ENCODE measurements around the gene PTPN22.

The PTPN22 gene

GRCh38 chr1:113875714-113876113 is 4.2 kb upstream of the PTPN22 start:
- Histone ChIP-seq H3K23ac (ENCODE audit: low read depth, low read length, poor library complexity) (no peak overlapping the region), H3K4ac (ENCODE audit: low read length) (no peak overlapping the region), H3K14ac (ENCODE audit: low read length) (no peak overlapping the region), H3K18ac (ENCODE audit: low read length) (no peak overlapping the region), H3K9ac (ENCODE audit: low read depth, low read length, poor library complexity) (no peak overlapping the region), H3K36me3 (replicated peaks in 1 of 2; ENCODE audit: control insufficient read depth in 2 of 2, insufficient read depth in 2 of 2, low read length in 2 of 2) (no peaks in the 10 kb centered on the region), H3K4me3 (ENCODE audit: low read length in 2 of 2) (no peak overlapping the region), H3K27me3 (ENCODE audit: control insufficient read depth in 3 of 3, insufficient read depth in 3 of 3, low read depth in 1 of 3, low read length in 3 of 3) (peaks cover 0 to 16% (median 0%) of the 10 kb centered on the region in 3 experiments), H4K91ac (ENCODE audit: low read depth, low read length, poor library complexity) (no peak overlapping the region), H2AFZ (ENCODE audit: low read length) (no peak overlapping the region), H3K9me3 (replicated peaks in 1 of 2; ENCODE audit: control insufficient read depth in 2 of 2, insufficient read depth in 1 of 2, low read depth in 1 of 2, low read length in 2 of 2) (no peaks in the 10 kb centered on the region), H2BK12ac (ENCODE audit: low read length) (no peak overlapping the region), H3K79me1 (ENCODE audit: low read depth, low read length) (no peaks in the 10 kb centered on the region), H2BK5ac (ENCODE audit: low read length) (no peak overlapping the region), H3K4me1 (ENCODE audit: control insufficient read depth in 2 of 2, insufficient read depth in 1 of 2, low read depth in 1 of 2, low read length in 2 of 2) (no peaks in the 10 kb centered on the region), H2BK15ac (ENCODE audit: low read length) (no peak overlapping the region), H4K8ac (ENCODE audit: low read depth, low read length) (no peak overlapping the region), H2AK5ac (ENCODE audit: low read depth, low read length) (no peak overlapping the region), H3K27ac (replicated peaks; ENCODE audit: low read length) (no peak overlapping the region), H3K4me2 (ENCODE audit: insufficient read depth, low read length, poor library complexity, severe bottlenecking) (no peak overlapping the region), H2BK120ac (ENCODE audit: low read depth, low read length) (no peak overlapping the region)
- DNase-seq (ENCODE audit: low spot score): no peak
- no CpG with 5 or more reads among the region's 2 CpGs for WGBS, 2 donors (ENCODE audit: extremely low coverage in 2 of 2, insufficient read length in 2 of 2, insufficient replicate concordance in 1 of 2)

- H2BK12ac ChIP-seq (ENCODE audit: low read length): no peak overlapping the region
- H3K4ac ChIP-seq (ENCODE audit: low read length): no peak overlapping the region
- H2BK5ac ChIP-seq (ENCODE audit: low read length): no peak overlapping the region
- no peak overlapping the region for H3K23ac ChIP-seq (ENCODE audit: low read depth, low read length, poor library complexity)
- no peak overlapping the region for H2BK15ac ChIP-seq (ENCODE audit: low read length)
- no peak overlapping the region for H3K18ac ChIP-seq (ENCODE audit: low read length)
- H2AK5ac ChIP-seq (ENCODE audit: low read depth, low read length): no peak overlapping the region
- no peaks in the 10 kb centered on the region for H3K4me1 ChIP-seq (ENCODE audit: control insufficient read depth in 2 of 2, insufficient read depth in 1 of 2, low read depth in 1 of 2, low read length in 2 of 2)
- H3K9me3 ChIP-seq (replicated peaks in 1 of 2; ENCODE audit: control insufficient read depth in 2 of 2, insufficient read depth in 1 of 2, low read depth in 1 of 2, low read length in 2 of 2): no peaks in the 10 kb centered on the region
- no peak overlapping the region for H3K4me3 ChIP-seq (ENCODE audit: low read length in 2 of 2)
- H3K79me1 ChIP-seq (ENCODE audit: low read depth, low read length): no peaks in the 10 kb centered on the region
- no peak for DNase-seq (ENCODE audit: low spot score)
- no peak overlapping the region for H4K8ac ChIP-seq (ENCODE audit: low read depth, low read length)
- no peak overlapping the region for H2BK120ac ChIP-seq (ENCODE audit: low read depth, low read length)
- no peak overlapping the region for H3K14ac ChIP-seq (ENCODE audit: low read length)
- H3K36me3 ChIP-seq (replicated peaks in 1 of 2; ENCODE audit: control insufficient read depth in 2 of 2, insufficient read depth in 2 of 2, low read length in 2 of 2): no peaks in the 10 kb centered on the region
- H3K27ac ChIP-seq (replicated peaks; ENCODE audit: low read length): no peak overlapping the region
- WGBS, 2 donors (ENCODE audit: extremely low coverage in 2 of 2, insufficient read length in 2 of 2, insufficient replicate concordance in 1 of 2): no CpG with 5 or more reads among the region's 1 CpG
- no peak overlapping the region for H3K4me2 ChIP-seq (ENCODE audit: insufficient read depth, low read length, poor library complexity, severe bottlenecking)
- peaks cover 0 to 16% (median 0%) of the 10 kb centered on the region in 3 experiments for H3K27me3 ChIP-seq (ENCODE audit: control insufficient read depth in 3 of 3, insufficient read depth in 3 of 3, low read depth in 1 of 3, low read length in 3 of 3)
- no peak overlapping the region for H4K91ac ChIP-seq (ENCODE audit: low read depth, low read length, poor library complexity)
- H3K9ac ChIP-seq (ENCODE audit: low read depth, low read length, poor library complexity): no peak overlapping the region
- no peak overlapping the region for H2AFZ ChIP-seq (ENCODE audit: low read length)
These were observed 2.7 kb upstream of the PTPN22 start for GRCh38 chr1:113874012-113874879.

- DNase-seq (ENCODE audit: low spot score): no peak
- no peaks in the 10 kb centered on the region for H3K9me3 ChIP-seq (replicated peaks in 1 of 2; ENCODE audit: control insufficient read depth in 2 of 2, insufficient read depth in 1 of 2, low read depth in 1 of 2, low read length in 2 of 2)
- H3K27me3 ChIP-seq (ENCODE audit: control insufficient read depth in 3 of 3, insufficient read depth in 3 of 3, low read depth in 1 of 3, low read length in 3 of 3): peaks cover 0 to 20% (median 0%) of the 10 kb centered on the region in 3 experiments
- H2BK12ac ChIP-seq (ENCODE audit: low read length): no peak overlapping the region
- no peak overlapping the region for H2BK5ac ChIP-seq (ENCODE audit: low read length)
- H4K91ac ChIP-seq (ENCODE audit: low read depth, low read length, poor library complexity): no peak overlapping the region
- H3K14ac ChIP-seq (ENCODE audit: low read length): no peak overlapping the region
- no peak overlapping the region for H2AK5ac ChIP-seq (ENCODE audit: low read depth, low read length)
- H3K9ac ChIP-seq (ENCODE audit: low read depth, low read length, poor library complexity): no peak overlapping the region
- H4K8ac ChIP-seq (ENCODE audit: low read depth, low read length): no peak overlapping the region
- H3K4me1 ChIP-seq (ENCODE audit: control insufficient read depth in 2 of 2, insufficient read depth in 1 of 2, low read depth in 1 of 2, low read length in 2 of 2): no peaks in the 10 kb centered on the region
- H2BK120ac ChIP-seq (ENCODE audit: low read depth, low read length): no peak overlapping the region
- no peak overlapping the region for H3K23ac ChIP-seq (ENCODE audit: low read depth, low read length, poor library complexity)
- H3K36me3 ChIP-seq (replicated peaks in 1 of 2; ENCODE audit: control insufficient read depth in 2 of 2, insufficient read depth in 2 of 2, low read length in 2 of 2): no peaks in the 10 kb centered on the region
- H3K18ac ChIP-seq (ENCODE audit: low read length): no peak overlapping the region
- no peaks in the 10 kb centered on the region for H3K79me1 ChIP-seq (ENCODE audit: low read depth, low read length)
- no peak overlapping the region for H3K4me2 ChIP-seq (ENCODE audit: insufficient read depth, low read length, poor library complexity, severe bottlenecking)
- no peak overlapping the region for H3K4me3 ChIP-seq (ENCODE audit: low read length in 2 of 2)
- no peak overlapping the region for H2AFZ ChIP-seq (ENCODE audit: low read length)
- H2BK15ac ChIP-seq (ENCODE audit: low read length): no peak overlapping the region
- no peak overlapping the region for H3K27ac ChIP-seq (replicated peaks; ENCODE audit: low read length)
- no peak overlapping the region for H3K4ac ChIP-seq (ENCODE audit: low read length)
These were observed 865 bp upstream of the PTPN22 start for GRCh38 chr1:113872219-113872935.

GRCh38 chr1:113870778-113871177 is 734 bp downstream of the PTPN22 start:
- Histone ChIP-seq H3K23ac (ENCODE audit: low read depth, low read length, poor library complexity) (no peak overlapping the region), H3K4me3 (ENCODE audit: low read length in 2 of 2) (no peak overlapping the region), H3K79me1 (ENCODE audit: low read depth, low read length) (no peaks in the 10 kb centered on the region), H3K14ac (ENCODE audit: low read length) (no peak overlapping the region), H2BK15ac (ENCODE audit: low read length) (no peak overlapping the region), H3K9ac (ENCODE audit: low read depth, low read length, poor library complexity) (no peak overlapping the region), H4K91ac (ENCODE audit: low read depth, low read length, poor library complexity) (no peak overlapping the region), H3K36me3 (replicated peaks in 1 of 2; ENCODE audit: control insufficient read depth in 2 of 2, insufficient read depth in 2 of 2, low read length in 2 of 2) (no peaks in the 10 kb centered on the region), H2BK12ac (ENCODE audit: low read length) (no peak overlapping the region), H2BK120ac (ENCODE audit: low read depth, low read length) (no peak overlapping the region), H3K4ac (ENCODE audit: low read length) (no peak overlapping the region), H2BK5ac (ENCODE audit: low read length) (no peak overlapping the region), H2AFZ (ENCODE audit: low read length) (no peak overlapping the region), H3K4me2 (ENCODE audit: insufficient read depth, low read length, poor library complexity, severe bottlenecking) (no peak overlapping the region), H3K18ac (ENCODE audit: low read length) (no peak overlapping the region), H3K27ac (replicated peaks; ENCODE audit: low read length) (no peak overlapping the region), H2AK5ac (ENCODE audit: low read depth, low read length) (no peak overlapping the region), H4K8ac (ENCODE audit: low read depth, low read length) (no peak overlapping the region), H3K9me3 (replicated peaks in 1 of 2; ENCODE audit: control insufficient read depth in 2 of 2, insufficient read depth in 1 of 2, low read depth in 1 of 2, low read length in 2 of 2) (no peaks in the 10 kb centered on the region), H3K27me3 (ENCODE audit: control insufficient read depth in 3 of 3, insufficient read depth in 3 of 3, low read depth in 1 of 3, low read length in 3 of 3) (peaks cover 0 to 20% (median 0%) of the 10 kb centered on the region in 3 experiments), H3K4me1 (ENCODE audit: control insufficient read depth in 2 of 2, insufficient read depth in 1 of 2, low read depth in 1 of 2, low read length in 2 of 2) (no peaks in the 10 kb centered on the region)
- DNase-seq (ENCODE audit: low spot score): no peak
- no CpG with 5 or more reads among the region's 3 CpGs for WGBS, 2 donors (ENCODE audit: extremely low coverage in 2 of 2, insufficient read length in 2 of 2, insufficient replicate concordance in 1 of 2)

All from neuronal stem cell (in vitro differentiated cells).